Dendritic cell treated with granulocyte-macrophage colony-stimulating factor and Interleukin-4, amounts not matched to agents 40 ng/mL and 50 ng/mL, for 4 days (primary cell): ENCODE results near the gene DCAF4.
"Not testable (repeated sequence)": the region's sequence is repeated elsewhere in the genome, so short reads cannot be mapped to it uniquely, and the experiment has no call there.

Source experiments
- H3K27ac Mint-ChIP-seq: one replicate; pipeline ENCODE4 v1.8.0; 2022; ENCODE audit warnings: mild to moderate bottlenecking, mixed read lengths
- H3K27me3 Mint-ChIP-seq: one replicate; pipeline ENCODE4 v1.8.0; 2022; ENCODE audit warnings: mild to moderate bottlenecking, mixed read lengths
- H3K36me3 Mint-ChIP-seq: one replicate; pipeline ENCODE4 v1.8.0; 2022; ENCODE audit warnings: low read depth, mixed read lengths
- H3K4me1 Mint-ChIP-seq: one replicate; pipeline ENCODE4 v1.8.0; 2022; ENCODE audit warnings: low read depth, mixed read lengths
- H3K4me3 Mint-ChIP-seq: one replicate; pipeline ENCODE4 v1.8.0; 2022; ENCODE audit warnings: mild to moderate bottlenecking, moderate library complexity, mixed read lengths
- H3K9me3 Mint-ChIP-seq: one replicate; pipeline ENCODE4 v1.8.0; 2022; ENCODE audit warnings: mixed read lengths
- intact Hi-C: fragments of 100-400 bp; cut with micrococcal nuclease; formaldehyde crosslinking; loops from one replicate; pipeline ENCODE4 v1.15.0; 2022

Gene DCAF4

DNA sequence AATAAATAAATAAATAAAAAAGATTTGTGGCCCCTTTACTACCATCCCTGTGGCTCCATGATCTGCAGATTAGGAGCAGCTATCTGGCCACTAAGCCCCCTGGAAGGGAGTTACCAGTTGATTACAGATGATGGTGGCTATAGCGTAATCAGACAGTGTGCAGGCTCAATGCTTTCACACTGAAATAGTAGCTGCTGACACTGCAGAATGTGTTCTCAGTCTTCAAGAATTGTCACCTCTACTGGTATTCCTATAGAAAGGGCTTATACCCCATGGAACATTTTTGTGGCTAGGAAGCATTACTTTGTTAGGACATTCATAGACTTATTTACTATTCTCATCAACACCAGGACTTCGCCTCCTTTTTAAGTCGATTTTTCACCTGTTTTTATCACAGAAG lies 30.9 kb downstream of the DCAF4 start:
- H3K9me3 Mint-ChIP-seq = no peaks in the 10 kb centered on the region
- no peaks in the 10 kb centered on the region for H3K4me1 Mint-ChIP-seq
- intact Hi-C loops = no loop called here
- no peak overlapping the region for H3K27ac Mint-ChIP-seq
- H3K4me3 Mint-ChIP-seq = no peak overlapping the region
- H3K36me3 Mint-ChIP-seq = peaks cover 70% of the 10 kb centered on the region
- no peaks in the 10 kb centered on the region for H3K27me3 Mint-ChIP-seq

- no peaks in the 10 kb centered on the region for H3K27me3 Mint-ChIP-seq
- H3K4me1 Mint-ChIP-seq = no peaks in the 10 kb centered on the region
- no peak overlapping the region for H3K27ac Mint-ChIP-seq
- H3K36me3 Mint-ChIP-seq = peaks cover 67% of the 10 kb centered on the region
- no peak overlapping the region for H3K4me3 Mint-ChIP-seq
- intact Hi-C loops = no loop called here
- H3K9me3 Mint-ChIP-seq = no peaks in the 10 kb centered on the region
Measured at GRCh38 chr14:72958548-72958947, 32.3 kb downstream of the DCAF4 start.

GRCh38 chr14:72961016-72961415 lies 34.8 kb downstream of the DCAF4 start:
- H3K36me3 Mint-ChIP-seq = peaks cover 48% of the 10 kb centered on the region
- H3K9me3 Mint-ChIP-seq, H3K27me3 Mint-ChIP-seq, H3K4me1 Mint-ChIP-seq, H3K27ac Mint-ChIP-seq, H3K4me3 Mint-ChIP-seq, intact Hi-C loops: not testable (repeated sequence)

DNA sequence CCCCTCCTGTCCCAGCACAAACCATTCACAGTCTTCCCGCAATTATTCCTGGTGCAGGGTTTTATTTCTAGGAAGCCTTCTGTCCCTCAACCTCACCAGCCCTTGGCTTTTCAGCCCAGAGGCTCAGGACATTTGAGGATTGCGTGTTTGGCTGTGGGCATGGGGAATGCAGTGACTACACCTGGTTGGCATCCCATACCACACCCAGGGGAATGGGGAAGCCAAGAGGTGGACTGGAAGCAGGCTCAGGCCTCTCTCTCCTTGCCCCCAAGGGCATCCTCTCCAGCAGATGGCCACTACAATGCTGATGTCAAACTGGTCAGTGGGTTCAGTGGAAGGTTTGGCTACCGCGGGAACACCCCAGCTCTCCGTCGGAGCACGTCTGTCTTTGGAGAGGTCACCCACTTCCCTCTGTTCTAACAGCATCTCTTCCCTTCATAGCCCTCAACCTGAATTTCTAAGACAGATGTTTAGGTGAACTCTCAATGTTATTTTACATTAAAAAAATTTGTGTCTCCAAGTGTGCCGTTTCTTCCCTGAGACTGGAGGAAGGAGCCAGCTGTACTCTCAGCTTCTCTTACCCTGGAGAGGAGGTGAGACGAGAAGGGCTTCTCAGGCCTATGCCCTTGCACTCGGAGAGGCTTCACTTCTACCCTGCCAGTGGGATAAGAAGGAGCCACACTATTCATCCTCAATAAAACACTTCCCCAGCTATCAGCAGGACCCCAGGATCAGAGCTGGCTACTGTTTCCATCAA lies 35.5 kb downstream of the DCAF4 start:
- Mint-ChIP-seq H3K9me3 (no peaks in the 10 kb centered on the region), H3K36me3 (peaks cover 41% of the 10 kb centered on the region), H3K4me3 (no peak overlapping the region), H3K27me3 (no peaks in the 10 kb centered on the region), H3K4me1 (no peaks in the 10 kb centered on the region), H3K27ac (no peak overlapping the region)
- intact Hi-C loops = no loop called here

DNA sequence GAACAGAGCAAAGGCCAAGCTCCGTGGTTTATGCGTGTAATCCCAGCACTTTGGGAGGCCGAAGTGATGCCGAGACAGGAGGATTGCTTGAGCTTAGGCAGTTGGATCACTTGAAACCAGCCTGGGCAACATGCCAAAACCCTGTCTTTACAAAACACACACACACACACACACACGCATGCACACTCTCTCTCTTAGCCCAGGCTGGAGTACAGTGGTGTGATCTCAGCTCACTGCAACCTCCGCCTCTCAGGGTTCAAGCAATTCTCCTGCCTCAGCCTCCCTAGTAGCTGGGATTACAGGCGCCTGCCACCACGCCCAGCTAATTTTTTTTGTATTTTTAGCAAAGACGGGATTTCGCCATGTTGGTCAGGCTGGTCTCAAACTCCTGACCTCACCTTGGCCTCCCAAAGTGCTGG lies 36.1 kb downstream of the DCAF4 start:
- not testable (repeated sequence) for H3K4me1 Mint-ChIP-seq

DNA sequence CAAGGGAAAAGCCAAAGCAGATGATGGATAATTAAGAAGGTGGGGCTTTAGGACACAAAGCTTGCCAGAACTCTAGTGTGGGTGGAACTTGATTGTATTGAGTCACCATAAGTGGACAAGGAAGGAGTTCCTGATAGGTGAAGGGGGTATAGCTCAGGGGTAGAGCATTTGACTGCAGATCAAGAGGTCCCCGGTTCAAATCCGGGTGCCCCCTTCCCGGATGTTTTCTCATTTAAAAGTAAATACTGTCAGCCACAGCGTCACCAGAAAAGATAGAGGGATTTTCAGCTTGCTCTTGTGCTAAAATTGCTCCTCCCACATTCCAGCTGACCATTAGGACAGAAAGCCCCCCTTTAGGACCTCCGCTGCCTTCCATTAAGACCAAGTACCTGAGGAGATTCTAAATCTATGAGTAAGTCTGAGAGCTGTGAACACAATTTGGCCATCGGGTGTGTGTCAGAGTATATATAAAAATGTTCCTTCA lies 36.6 kb downstream of the DCAF4 start:
- Mint-ChIP-seq H3K36me3 (peaks cover 46% of the 10 kb centered on the region), H3K27ac (no peak overlapping the region), H3K4me1 (no peaks in the 10 kb centered on the region), H3K4me3 (no peak overlapping the region), H3K9me3 (no peaks in the 10 kb centered on the region), H3K27me3 (no peaks in the 10 kb centered on the region)
- intact Hi-C loops = no loop called here

More for the DNA sequence above, 36.1 kb downstream of the DCAF4 start:
- peaks cover 44% of the 10 kb centered on the region for H3K36me3 Mint-ChIP-seq
- H3K4me3 Mint-ChIP-seq, H3K27me3 Mint-ChIP-seq, H3K9me3 Mint-ChIP-seq, H3K27ac Mint-ChIP-seq, intact Hi-C loops: not testable (repeated sequence)

DNA sequence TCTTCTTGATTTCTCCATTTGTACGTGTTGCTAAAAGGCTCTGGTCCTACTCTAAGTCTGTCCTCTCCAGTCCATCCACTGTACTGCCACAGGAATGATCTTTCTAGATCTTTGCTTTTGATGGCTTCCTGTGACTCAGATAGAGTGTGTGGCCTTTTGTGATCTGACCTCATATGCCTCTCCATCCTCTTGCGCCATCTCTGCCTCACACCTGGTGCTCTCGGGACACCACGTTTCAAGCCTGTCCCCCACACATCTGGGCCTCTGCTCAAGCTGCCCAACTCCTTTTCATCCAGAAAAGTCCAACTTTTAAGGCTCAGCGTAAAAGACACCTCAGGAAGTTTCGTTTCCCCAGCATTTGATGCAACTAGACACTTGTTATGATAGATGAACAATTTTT lies 39.0 kb downstream of the DCAF4 start:
- H3K27ac Mint-ChIP-seq = no peak overlapping the region
- no peaks in the 10 kb centered on the region for H3K4me1 Mint-ChIP-seq
- no peaks in the 10 kb centered on the region for H3K9me3 Mint-ChIP-seq
- no peak overlapping the region for H3K4me3 Mint-ChIP-seq
- intact Hi-C loops = no loop called here
- no peaks in the 10 kb centered on the region for H3K27me3 Mint-ChIP-seq
- peaks cover 49% of the 10 kb centered on the region for H3K36me3 Mint-ChIP-seq

DNA sequence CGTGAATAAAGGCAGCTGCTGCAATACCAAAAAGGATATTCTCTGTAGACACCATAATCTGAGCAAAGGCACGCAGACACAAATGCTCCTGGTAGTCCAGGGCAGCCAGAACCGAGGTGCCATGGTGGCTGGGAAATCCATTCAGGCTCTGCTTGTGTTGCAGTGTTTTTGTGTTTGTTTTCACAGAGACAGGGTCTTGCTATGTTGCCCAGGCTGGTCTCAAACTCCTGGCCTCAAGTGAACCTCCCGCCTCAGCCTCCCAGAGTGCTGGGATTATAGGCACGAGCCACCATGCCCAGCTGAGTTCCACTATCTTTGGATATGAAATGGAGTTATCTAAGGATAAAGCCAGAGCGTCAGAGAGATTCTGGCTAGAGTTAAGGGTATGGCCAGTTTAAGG lies 39.8 kb downstream of the DCAF4 start:
- Mint-ChIP-seq H3K27me3 (no peaks in the 10 kb centered on the region), H3K27ac (no peak overlapping the region), H3K4me3 (no peak overlapping the region), H3K9me3 (no peaks in the 10 kb centered on the region), H3K36me3 (peaks cover 49% of the 10 kb centered on the region), H3K4me1 (no peaks in the 10 kb centered on the region)
- intact Hi-C loops = no loop called here

GRCh38 chr14:72968316-72968715 lies 42.1 kb downstream of the DCAF4 start:
- Mint-ChIP-seq H3K4me1 (no peaks in the 10 kb centered on the region), H3K9me3 (no peaks in the 10 kb centered on the region), H3K27ac (no peak overlapping the region), H3K36me3 (peaks cover 66% of the 10 kb centered on the region), H3K4me3 (no peak overlapping the region), H3K27me3 (no peaks in the 10 kb centered on the region)
- intact Hi-C loops = no loop called here

DNA sequence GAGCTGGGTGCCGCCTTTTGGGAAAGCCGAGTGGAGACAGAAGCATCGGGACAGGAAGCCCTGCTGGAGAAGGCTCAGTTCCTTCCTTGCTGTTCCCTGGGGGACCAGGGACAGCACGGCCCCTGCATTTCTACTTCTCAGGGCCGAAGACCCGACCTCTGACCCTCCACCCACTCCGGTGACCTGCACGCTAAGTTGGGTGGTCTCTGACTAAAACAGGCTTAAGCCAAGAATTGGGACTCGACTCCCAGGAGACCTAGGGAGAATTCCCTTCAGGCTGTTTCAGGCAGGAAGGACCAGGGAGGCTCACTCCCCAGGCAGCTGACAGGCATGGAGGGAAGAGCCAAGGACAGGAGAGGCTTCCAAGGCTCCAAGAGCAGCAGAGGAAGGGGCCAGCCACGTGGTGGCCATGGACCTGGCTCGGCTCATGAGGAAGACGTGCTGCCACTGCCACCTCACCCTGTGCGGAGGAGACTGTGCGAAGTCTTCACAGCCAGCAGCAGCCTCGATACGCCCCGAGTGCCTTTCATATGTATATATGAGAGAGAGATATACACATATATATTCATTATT lies 43.9 kb downstream of the DCAF4 start:
- Mint-ChIP-seq H3K36me3 (peaks cover 84% of the 10 kb centered on the region), H3K4me3 (no peak overlapping the region), H3K27me3 (no peaks in the 10 kb centered on the region), H3K27ac (no peak overlapping the region), H3K4me1 (no peaks in the 10 kb centered on the region), H3K9me3 (no peaks in the 10 kb centered on the region)
- intact Hi-C loops = no loop called here

DNA sequence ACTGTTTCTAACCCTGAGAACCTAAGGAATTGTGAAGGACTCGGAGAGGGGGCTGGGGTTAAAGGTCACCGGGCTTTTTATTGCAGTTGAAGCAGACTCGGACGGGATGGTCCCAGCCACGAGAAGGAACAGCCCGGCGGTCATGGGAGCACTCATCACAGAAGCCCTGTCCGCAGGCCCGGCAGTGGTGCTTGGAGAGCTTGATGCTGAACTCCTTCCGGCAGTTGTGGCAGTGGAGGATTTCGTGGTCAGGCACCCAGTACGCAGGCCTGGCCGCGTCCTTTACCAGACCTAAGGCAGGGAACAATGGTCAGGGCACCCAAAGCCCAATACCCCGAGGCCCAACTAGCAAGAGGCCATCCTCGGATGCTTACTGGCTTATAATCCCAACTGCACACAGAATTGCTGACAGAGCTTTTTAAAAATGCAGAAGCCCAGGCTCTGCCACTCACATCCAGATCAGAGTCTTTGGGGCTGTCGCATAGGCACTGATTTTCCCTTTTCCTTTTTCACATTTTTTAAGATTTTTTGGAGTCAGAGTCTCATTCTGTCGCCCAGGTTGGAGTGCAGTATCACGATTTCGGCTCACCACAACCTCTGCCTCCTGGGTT lies 44.7 kb downstream of the DCAF4 start:
- no peak overlapping the region for H3K4me3 Mint-ChIP-seq
- no peak overlapping the region for H3K27ac Mint-ChIP-seq
- no peaks in the 10 kb centered on the region for H3K9me3 Mint-ChIP-seq
- intact Hi-C loops = no loop called here
- H3K27me3 Mint-ChIP-seq = no peaks in the 10 kb centered on the region
- no peaks in the 10 kb centered on the region for H3K4me1 Mint-ChIP-seq
- H3K36me3 Mint-ChIP-seq = peaks cover 92% of the 10 kb centered on the region

DNA sequence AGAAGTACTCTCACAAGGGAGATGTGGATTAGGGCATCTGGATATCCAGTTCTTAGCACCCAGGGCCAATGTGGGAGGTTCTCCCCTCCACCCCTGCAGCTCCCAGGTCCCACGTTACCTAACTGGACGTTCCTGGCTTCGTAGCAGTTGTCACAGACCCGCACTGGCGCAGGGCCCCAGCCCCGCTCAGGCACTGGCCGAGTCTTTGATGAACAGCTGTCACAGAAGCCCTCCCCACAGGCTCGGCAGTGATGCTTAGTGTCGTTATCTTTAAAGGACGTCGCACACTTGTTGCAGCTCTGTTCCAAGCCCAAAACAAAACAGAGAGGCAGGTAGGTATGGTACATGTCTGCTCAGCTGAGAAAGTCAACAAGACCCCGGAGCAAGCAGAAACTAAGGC lies 48.4 kb downstream of the DCAF4 start:
- no peak overlapping the region for H3K27ac Mint-ChIP-seq
- H3K4me3 Mint-ChIP-seq = no peak overlapping the region
- no peaks in the 10 kb centered on the region for H3K27me3 Mint-ChIP-seq
- peaks cover 100% of the 10 kb centered on the region for H3K36me3 Mint-ChIP-seq
- intact Hi-C loops = no loop called here
- H3K4me1 Mint-ChIP-seq = no peaks in the 10 kb centered on the region
- H3K9me3 Mint-ChIP-seq = no peaks in the 10 kb centered on the region

DNA sequence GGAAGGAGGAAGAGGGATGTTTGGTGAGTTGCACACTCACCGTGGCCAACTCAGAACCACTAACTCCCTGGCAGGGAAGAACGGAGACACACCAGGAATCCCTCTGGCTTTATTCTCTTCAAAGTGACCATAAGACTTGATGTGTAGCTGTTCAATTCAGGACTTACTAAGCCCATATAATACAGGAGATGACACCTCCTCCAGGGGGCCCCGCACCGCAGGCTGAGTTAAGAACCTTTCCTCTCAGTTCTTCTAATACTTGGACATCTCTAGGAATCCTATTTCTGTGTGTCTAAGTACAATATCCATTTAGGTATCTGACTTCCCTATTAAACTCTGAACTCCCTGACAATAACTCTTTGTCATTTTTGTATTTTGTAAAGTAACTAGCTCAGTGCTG lies 49.5 kb downstream of the DCAF4 start:
- peaks cover 98% of the 10 kb centered on the region for H3K36me3 Mint-ChIP-seq
- no peak overlapping the region for H3K4me3 Mint-ChIP-seq
- H3K4me1 Mint-ChIP-seq = no peaks in the 10 kb centered on the region
- no peak overlapping the region for H3K27ac Mint-ChIP-seq
- no peaks in the 10 kb centered on the region for H3K27me3 Mint-ChIP-seq
- H3K9me3 Mint-ChIP-seq = no peaks in the 10 kb centered on the region
- intact Hi-C loops = no loop called here

DNA sequence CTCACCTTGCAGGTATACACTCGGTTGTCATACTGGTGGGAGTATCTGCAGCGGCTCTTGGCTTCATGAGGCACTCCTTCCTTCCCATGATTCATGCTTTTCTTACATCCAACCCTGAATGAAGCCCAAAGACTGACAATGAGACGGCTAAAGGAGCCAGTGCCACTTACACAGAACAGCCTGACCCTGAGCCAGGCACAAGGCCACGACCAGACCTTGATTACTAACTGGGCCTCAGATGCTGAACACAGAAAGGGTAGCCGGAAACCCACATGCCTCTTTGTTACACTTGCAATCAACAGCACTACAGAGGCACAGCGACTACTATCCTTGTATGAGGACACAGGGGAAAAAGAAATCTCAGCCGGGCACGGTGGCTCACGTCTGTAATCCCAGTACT lies 52.6 kb downstream of the DCAF4 start:
- no peaks in the 10 kb centered on the region for H3K4me1 Mint-ChIP-seq
- H3K9me3 Mint-ChIP-seq = no peaks in the 10 kb centered on the region
- H3K36me3 Mint-ChIP-seq = peaks cover 95% of the 10 kb centered on the region
- no peak overlapping the region for H3K4me3 Mint-ChIP-seq
- intact Hi-C loops = no loop called here
- H3K27ac Mint-ChIP-seq = no peak overlapping the region
- H3K27me3 Mint-ChIP-seq = no peaks in the 10 kb centered on the region
